SU-DHL-6 (cell line): Measurements from ENCODE around the gene DTX3.

Source experiments
- CTCF ChIP-seq: fragments of 200-600 bp; sonication (generic); IDR thresholded peaks from one replicate; pipeline ENCODE4 v1.5.1; 2017; ENCODE audit warnings: antibody characterized with exemption, mild to moderate bottlenecking, low read length, moderate library complexity; ENCODE audit not compliant: insufficient read depth, poor library complexity, severe bottlenecking
- EZH2phosphoT487 ChIP-seq: fragments of 200-600 bp; sonication (generic), shearing (Covaris generic); conservative IDR thresholded peaks from 2 replicates; pipeline ENCODE4 v1.6.1; 2018; ENCODE audit warnings: mild to moderate bottlenecking, antibody characterized with exemption, low read length, moderate library complexity, mixed read lengths

- TF ChIP-seq CTCF: no peak
- TF ChIP-seq EZH2phosphoT487: no peak
Observed at GRCh38 chr12:57577981-57578758, 26.5 kb upstream of the DTX3 start.
